H1 (cell line): ENCODE results near the gene GOLGA7B. TPM values are rescaled to one million over a fixed set of nuclear protein-coding genes. Genes with fewer than 3 reads are reported as not detected.

ENCODE experiments used
- BRCA1 ChIP-seq: IDR thresholded peaks from 2 replicates; pipeline ENCODE4 v1.6.1; 2012; ENCODE audit warnings: low read depth, low read length, improper control_type of control experiment
- CEBPB ChIP-seq: IDR thresholded peaks from 2 replicates; pipeline ENCODE4 v1.6.1; 2012; ENCODE audit warnings: low read depth, low read length
- CREB1 ChIP-seq: IDR thresholded peaks from 2 replicates; pipeline ENCODE4 v1.6.1; 2012; ENCODE audit warnings: inconsistent platforms
- EZH2 ChIP-seq: fragments of 200-600 bp; sonication (generic); IDR thresholded peaks from 2 replicates; pipeline ENCODE4 v1.7.1; 2012; ENCODE audit warnings: low read depth, mild to moderate bottlenecking, moderate library complexity, low read length, inconsistent platforms; ENCODE audit not compliant: severe bottlenecking
- GABPA ChIP-seq: IDR thresholded peaks from 2 replicates; pipeline ENCODE4 v1.6.1; 2011; ENCODE audit warnings: mild to moderate bottlenecking, low read length, moderate library complexity, borderline replicate concordance; ENCODE audit not compliant: insufficient read depth
- KDM1A ChIP-seq: fragments of 200-600, 300-600 bp; sonication (generic); IDR thresholded peaks from 2 replicates; pipeline ENCODE4 v1.7.1; 2016; ENCODE audit warnings: mild to moderate bottlenecking, low read length, borderline replicate concordance
- NRF1 ChIP-seq: IDR thresholded peaks from 2 replicates; pipeline ENCODE4 v1.6.1; 2011; ENCODE audit warnings: mild to moderate bottlenecking, low read depth, low read length, improper control_type of control experiment
- POLR2A ChIP-seq, 2 experiments: IDR thresholded peaks; 1 replicate in 1 of 2; 2 replicates in 1 of 2; pipeline ENCODE4 v1.6.1; 2011; ENCODE audit warnings: low read depth in 2 of 2, low read length in 2 of 2, mild to moderate bottlenecking in 2 of 2; ENCODE audit errors: control extremely low read depth in 1 of 2
- POLR2AphosphoS5 ChIP-seq: IDR thresholded peaks from 2 replicates; pipeline ENCODE4 v1.6.1; 2011; ENCODE audit warnings: low read depth, low read length
- TBP ChIP-seq: IDR thresholded peaks from 2 replicates; pipeline ENCODE4 v1.6.1; 2011; ENCODE audit warnings: low read depth, low read length, improper control_type of control experiment
- polyA plus RNA-seq, 7 experiments: library from polyadenylated mRNA; depleted of rRNA in 3 of 7; stranded (reverse) in 5 of 7; unstranded in 2 of 7; fragments of >200 nt in 5 of 7; fragments of 200-250 nt in 2 of 7; gene quantifications; 1 replicate in 5 of 7; 2 replicates in 1 of 7; 4 replicates in 1 of 7; pipeline versions ENCODE4 v1.2.1 to v1.2.3, GENCODE V29; 2011 to 2013; ENCODE audit warnings: missing spikeins in 2 of 7, mixed read lengths in 2 of 7
- total RNA-seq: library from RNA; stranded (reverse); fragmentation: NEBNext Ultra II Directional; extraction: Animal tissue kit (Norgen Biotek cat#: 25700); gene quantifications from 2 replicates; pipeline ENCODE4 v1.2.1, GENCODE V29; 2021
- TF ChIP-seq, protein P1 (sequence below): IDR thresholded peaks from 2 replicates; pipeline ENCODE4 v1.6.1; 2011; ENCODE audit warnings: low read length, improper control_type of control experiment
- TF ChIP-seq, protein P2 (sequence below): fragments of 300-600 bp; sonication (generic); IDR thresholded peaks from 2 replicates; pipeline ENCODE4 v1.7.1; 2012; ENCODE audit warnings: low read length, moderate library complexity, mild to moderate bottlenecking, inconsistent platforms; ENCODE audit not compliant: insufficient replicate concordance

GOLGA7B gene
- total and polyA plus RNA-seq, 2 of the 8 experiments (the other 6 are each of a cell fraction or from before 2014, with no cell fraction given), result 0.04 to 0.14 TPM

DNA sequence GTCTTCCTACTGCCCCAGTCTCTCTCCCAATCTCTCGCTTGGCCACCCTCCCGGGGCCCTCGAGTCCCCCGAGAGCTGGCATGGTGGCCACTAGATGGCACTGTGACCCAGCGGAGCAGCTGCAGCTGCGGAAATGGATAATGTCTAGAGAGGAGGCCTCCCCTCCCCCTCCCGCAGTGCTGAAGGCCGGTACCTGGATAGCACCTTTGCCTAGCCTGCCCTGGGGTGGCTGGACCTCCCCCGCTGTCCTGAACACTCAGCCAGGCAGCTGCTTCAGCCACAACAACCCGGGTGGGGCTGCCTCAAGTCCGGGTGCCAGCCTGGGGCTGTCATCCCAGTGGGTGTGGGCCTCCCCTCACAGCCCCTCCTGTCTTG, 65.2 kb downstream of the GOLGA7B start (continued):
- TF ChIP-seq POLR2A (IDR thresholded peaks at IDR 0.05; ENCODE audit: control extremely low read depth in 1 of 2, low read depth in 2 of 2, low read length in 2 of 2), result no peak
- no peak for TF ChIP-seq POLR2AphosphoS5
- TF ChIP-seq CEBPB, result no peak
- no peak for TF ChIP-seq TBP
- TF ChIP-seq, protein P1, sequence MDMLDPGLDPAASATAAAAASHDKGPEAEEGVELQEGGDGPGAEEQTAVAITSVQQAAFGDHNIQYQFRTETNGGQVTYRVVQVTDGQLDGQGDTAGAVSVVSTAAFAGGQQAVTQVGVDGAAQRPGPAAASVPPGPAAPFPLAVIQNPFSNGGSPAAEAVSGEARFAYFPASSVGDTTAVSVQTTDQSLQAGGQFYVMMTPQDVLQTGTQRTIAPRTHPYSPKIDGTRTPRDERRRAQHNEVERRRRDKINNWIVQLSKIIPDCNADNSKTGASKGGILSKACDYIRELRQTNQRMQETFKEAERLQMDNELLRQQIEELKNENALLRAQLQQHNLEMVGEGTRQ, result no peak
- no peak for TF ChIP-seq GABPA
- no peak for TF ChIP-seq KDM1A
- TF ChIP-seq, protein P2, sequence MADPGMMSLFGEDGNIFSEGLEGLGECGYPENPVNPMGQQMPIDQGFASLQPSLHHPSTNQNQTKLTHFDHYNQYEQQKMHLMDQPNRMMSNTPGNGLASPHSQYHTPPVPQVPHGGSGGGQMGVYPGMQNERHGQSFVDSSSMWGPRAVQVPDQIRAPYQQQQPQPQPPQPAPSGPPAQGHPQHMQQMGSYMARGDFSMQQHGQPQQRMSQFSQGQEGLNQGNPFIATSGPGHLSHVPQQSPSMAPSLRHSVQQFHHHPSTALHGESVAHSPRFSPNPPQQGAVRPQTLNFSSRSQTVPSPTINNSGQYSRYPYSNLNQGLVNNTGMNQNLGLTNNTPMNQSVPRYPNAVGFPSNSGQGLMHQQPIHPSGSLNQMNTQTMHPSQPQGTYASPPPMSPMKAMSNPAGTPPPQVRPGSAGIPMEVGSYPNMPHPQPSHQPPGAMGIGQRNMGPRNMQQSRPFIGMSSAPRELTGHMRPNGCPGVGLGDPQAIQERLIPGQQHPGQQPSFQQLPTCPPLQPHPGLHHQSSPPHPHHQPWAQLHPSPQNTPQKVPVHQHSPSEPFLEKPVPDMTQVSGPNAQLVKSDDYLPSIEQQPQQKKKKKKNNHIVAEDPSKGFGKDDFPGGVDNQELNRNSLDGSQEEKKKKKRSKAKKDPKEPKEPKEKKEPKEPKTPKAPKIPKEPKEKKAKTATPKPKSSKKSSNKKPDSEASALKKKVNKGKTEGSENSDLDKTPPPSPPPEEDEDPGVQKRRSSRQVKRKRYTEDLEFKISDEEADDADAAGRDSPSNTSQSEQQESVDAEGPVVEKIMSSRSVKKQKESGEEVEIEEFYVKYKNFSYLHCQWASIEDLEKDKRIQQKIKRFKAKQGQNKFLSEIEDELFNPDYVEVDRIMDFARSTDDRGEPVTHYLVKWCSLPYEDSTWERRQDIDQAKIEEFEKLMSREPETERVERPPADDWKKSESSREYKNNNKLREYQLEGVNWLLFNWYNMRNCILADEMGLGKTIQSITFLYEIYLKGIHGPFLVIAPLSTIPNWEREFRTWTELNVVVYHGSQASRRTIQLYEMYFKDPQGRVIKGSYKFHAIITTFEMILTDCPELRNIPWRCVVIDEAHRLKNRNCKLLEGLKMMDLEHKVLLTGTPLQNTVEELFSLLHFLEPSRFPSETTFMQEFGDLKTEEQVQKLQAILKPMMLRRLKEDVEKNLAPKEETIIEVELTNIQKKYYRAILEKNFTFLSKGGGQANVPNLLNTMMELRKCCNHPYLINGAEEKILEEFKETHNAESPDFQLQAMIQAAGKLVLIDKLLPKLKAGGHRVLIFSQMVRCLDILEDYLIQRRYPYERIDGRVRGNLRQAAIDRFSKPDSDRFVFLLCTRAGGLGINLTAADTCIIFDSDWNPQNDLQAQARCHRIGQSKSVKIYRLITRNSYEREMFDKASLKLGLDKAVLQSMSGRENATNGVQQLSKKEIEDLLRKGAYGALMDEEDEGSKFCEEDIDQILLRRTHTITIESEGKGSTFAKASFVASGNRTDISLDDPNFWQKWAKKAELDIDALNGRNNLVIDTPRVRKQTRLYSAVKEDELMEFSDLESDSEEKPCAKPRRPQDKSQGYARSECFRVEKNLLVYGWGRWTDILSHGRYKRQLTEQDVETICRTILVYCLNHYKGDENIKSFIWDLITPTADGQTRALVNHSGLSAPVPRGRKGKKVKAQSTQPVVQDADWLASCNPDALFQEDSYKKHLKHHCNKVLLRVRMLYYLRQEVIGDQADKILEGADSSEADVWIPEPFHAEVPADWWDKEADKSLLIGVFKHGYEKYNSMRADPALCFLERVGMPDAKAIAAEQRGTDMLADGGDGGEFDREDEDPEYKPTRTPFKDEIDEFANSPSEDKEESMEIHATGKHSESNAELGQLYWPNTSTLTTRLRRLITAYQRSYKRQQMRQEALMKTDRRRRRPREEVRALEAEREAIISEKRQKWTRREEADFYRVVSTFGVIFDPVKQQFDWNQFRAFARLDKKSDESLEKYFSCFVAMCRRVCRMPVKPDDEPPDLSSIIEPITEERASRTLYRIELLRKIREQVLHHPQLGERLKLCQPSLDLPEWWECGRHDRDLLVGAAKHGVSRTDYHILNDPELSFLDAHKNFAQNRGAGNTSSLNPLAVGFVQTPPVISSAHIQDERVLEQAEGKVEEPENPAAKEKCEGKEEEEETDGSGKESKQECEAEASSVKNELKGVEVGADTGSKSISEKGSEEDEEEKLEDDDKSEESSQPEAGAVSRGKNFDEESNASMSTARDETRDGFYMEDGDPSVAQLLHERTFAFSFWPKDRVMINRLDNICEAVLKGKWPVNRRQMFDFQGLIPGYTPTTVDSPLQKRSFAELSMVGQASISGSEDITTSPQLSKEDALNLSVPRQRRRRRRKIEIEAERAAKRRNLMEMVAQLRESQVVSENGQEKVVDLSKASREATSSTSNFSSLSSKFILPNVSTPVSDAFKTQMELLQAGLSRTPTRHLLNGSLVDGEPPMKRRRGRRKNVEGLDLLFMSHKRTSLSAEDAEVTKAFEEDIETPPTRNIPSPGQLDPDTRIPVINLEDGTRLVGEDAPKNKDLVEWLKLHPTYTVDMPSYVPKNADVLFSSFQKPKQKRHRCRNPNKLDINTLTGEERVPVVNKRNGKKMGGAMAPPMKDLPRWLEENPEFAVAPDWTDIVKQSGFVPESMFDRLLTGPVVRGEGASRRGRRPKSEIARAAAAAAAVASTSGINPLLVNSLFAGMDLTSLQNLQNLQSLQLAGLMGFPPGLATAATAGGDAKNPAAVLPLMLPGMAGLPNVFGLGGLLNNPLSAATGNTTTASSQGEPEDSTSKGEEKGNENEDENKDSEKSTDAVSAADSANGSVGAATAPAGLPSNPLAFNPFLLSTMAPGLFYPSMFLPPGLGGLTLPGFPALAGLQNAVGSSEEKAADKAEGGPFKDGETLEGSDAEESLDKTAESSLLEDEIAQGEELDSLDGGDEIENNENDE, result no peak
- no peak for TF ChIP-seq BRCA1
- no peak for TF ChIP-seq NRF1
- no peak for TF ChIP-seq CREB1
- TF ChIP-seq EZH2, result no peak
